ENCODE data around the gene FRG2B. TPM values are rescaled to one million over a fixed set of nuclear protein-coding genes. Genes with fewer than 3 reads are reported as not detected.
"Not testable (repeated sequence)": the region's sequence is repeated elsewhere in the genome, so short reads cannot be mapped to it uniquely, and the experiment has no call there.

Gene FRG2B
- total RNA-seq, 1 donor from 2014 or later, result not detected

DNA sequence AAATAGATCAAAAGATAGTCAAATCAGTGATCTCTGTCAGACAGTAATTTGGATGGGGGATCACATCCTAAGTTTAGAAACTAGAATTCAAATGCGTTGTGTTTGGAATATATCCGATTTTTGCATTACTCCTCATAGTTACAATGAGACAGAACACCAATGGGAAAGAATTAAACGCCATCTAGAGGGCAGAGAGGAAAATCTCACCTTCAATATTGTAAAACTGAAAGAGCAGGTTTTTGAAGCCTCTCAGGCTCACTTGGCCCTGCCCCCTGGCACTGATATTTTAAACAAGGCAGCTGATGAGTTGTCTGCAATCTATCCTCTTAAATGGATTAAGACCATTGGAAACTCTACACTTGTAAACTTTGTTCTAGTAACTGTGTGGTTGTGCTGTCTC, 17.7 kb downstream of the FRG2B start:
- H3K9ac ChIP-seq (ENCODE audit: low read length), result no peak overlapping the region
- no peaks in the 10 kb centered on the region for H3K36me3 Mint-ChIP-seq (ENCODE audit: low read depth, unreplicated experiment)
- no peak overlapping the region for H3K4me3 ChIP-seq (ENCODE audit: insufficient read depth, low read depth, low read length)
- H3K79me2 ChIP-seq (ENCODE audit: insufficient read depth, low read length), result no peaks in the 10 kb centered on the region
- H3K27me3 ChIP-seq (ENCODE audit: insufficient read depth, low read length), result no peaks in the 10 kb centered on the region
- H3K9me3 Mint-ChIP-seq (ENCODE audit: unreplicated experiment), result peaks cover 7% of the 10 kb centered on the region
- no peak for DNase-seq (ENCODE audit: low read depth)
- TF ChIP-seq EZH2 (IDR thresholded peaks at IDR 0.05; ENCODE audit: insufficient read depth, low read length), result no peak
- TF ChIP-seq, protein P1, sequence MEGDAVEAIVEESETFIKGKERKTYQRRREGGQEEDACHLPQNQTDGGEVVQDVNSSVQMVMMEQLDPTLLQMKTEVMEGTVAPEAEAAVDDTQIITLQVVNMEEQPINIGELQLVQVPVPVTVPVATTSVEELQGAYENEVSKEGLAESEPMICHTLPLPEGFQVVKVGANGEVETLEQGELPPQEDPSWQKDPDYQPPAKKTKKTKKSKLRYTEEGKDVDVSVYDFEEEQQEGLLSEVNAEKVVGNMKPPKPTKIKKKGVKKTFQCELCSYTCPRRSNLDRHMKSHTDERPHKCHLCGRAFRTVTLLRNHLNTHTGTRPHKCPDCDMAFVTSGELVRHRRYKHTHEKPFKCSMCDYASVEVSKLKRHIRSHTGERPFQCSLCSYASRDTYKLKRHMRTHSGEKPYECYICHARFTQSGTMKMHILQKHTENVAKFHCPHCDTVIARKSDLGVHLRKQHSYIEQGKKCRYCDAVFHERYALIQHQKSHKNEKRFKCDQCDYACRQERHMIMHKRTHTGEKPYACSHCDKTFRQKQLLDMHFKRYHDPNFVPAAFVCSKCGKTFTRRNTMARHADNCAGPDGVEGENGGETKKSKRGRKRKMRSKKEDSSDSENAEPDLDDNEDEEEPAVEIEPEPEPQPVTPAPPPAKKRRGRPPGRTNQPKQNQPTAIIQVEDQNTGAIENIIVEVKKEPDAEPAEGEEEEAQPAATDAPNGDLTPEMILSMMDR (IDR thresholded peaks at IDR 0.05; ENCODE audit: insufficient read depth, low read depth, low read length), result peak; percentile 36
- no peaks in the 10 kb centered on the region for H3K4me1 ChIP-seq (ENCODE audit: insufficient read depth, low read length)
- no peak overlapping the region for H3K27ac ChIP-seq (ENCODE audit: low read depth, low read length)
- H3K27me3 Mint-ChIP-seq (ENCODE audit: low read depth, unreplicated experiment), result peaks cover 40% of the 10 kb centered on the region
- H3K4me1 Mint-ChIP-seq (ENCODE audit: low read depth, unreplicated experiment), result no peaks in the 10 kb centered on the region
- H4K20me1 ChIP-seq (ENCODE audit: insufficient read depth, low read length), result no peaks in the 10 kb centered on the region
- H2AFZ ChIP-seq (ENCODE audit: low read depth, low read length), result no peak overlapping the region
- no peak overlapping the region for H3K4me2 ChIP-seq (ENCODE audit: low read length)
- FAIRE-seq, result peak; percentile 76
- no peaks in the 10 kb centered on the region for H3K36me3 ChIP-seq (ENCODE audit: insufficient read depth, low read length)
- no peak overlapping the region for H3K27ac Mint-ChIP-seq (ENCODE audit: unreplicated experiment)
- peaks cover 1% of the 10 kb centered on the region for H3K9me3 ChIP-seq (ENCODE audit: insufficient read depth, low read depth, low read length)
- no peak overlapping the region for H3K4me3 Mint-ChIP-seq (ENCODE audit: unreplicated experiment)

DNA sequence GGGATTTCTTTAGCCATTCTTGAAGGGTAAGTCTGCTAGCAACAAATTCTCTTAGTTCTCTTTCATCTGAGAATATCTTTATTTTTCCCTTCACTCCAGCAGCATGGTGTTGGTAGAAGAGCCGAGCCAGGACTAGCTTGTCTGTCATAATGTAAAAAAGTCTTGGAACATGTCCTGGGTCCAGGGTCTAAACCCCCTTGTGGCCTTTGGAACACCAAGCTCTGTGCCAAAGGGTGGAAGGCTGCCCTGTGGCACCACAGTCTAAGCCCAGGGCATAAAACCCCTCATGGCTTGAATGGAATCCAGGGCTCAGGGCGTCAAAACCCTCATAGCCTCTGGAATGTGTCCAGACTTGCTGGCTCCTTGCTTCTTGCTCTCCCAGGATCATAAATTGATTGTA, 23.2 kb downstream of the FRG2B start:
- H3K4me1 Mint-ChIP-seq (ENCODE audit: low read depth, unreplicated experiment); H3K9me3 ChIP-seq (ENCODE audit: insufficient read depth, low read depth, low read length); DNase-seq (ENCODE audit: low read depth); FAIRE-seq; H3K36me3 Mint-ChIP-seq (ENCODE audit: low read depth, unreplicated experiment); H3K27ac Mint-ChIP-seq (ENCODE audit: unreplicated experiment); H3K79me2 ChIP-seq (ENCODE audit: insufficient read depth, low read length); H3K4me2 ChIP-seq (ENCODE audit: low read length); H3K9ac ChIP-seq (ENCODE audit: low read length); H3K4me3 ChIP-seq (ENCODE audit: insufficient read depth, low read depth, low read length); H3K4me1 ChIP-seq (ENCODE audit: insufficient read depth, low read length); H3K27ac ChIP-seq (ENCODE audit: low read depth, low read length); H3K4me3 Mint-ChIP-seq (ENCODE audit: unreplicated experiment); H4K20me1 ChIP-seq (ENCODE audit: insufficient read depth, low read length); H2AFZ ChIP-seq (ENCODE audit: low read depth, low read length); H3K27me3 ChIP-seq (ENCODE audit: insufficient read depth, low read length); H3K36me3 ChIP-seq (ENCODE audit: insufficient read depth, low read length); H3K9me3 Mint-ChIP-seq (ENCODE audit: unreplicated experiment): not testable (repeated sequence)
- peaks cover 29% of the 10 kb centered on the region for H3K27me3 Mint-ChIP-seq (ENCODE audit: low read depth, unreplicated experiment)

DNA sequence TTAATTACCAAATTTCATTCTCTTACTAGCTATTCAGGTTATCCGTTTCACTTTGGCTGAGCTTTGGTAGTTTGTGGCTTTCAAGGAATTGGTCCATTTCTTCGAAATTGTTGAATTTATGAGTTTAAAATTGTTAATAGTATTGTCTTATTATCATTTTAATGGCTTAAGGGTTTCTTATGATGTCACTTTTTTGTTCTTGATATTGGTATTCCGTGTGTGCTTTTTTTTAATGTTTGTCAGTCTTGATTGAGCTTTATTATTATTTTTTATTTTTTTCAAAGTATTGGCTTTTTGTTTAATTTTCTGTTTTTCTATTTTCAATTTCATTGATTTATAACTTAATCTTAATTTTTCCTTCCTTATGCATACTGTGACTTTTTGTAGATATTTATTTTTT, 25.9 kb downstream of the FRG2B start:
- Mint-ChIP-seq H3K27ac (ENCODE audit: unreplicated experiment) (no peak overlapping the region), H3K27me3 (ENCODE audit: low read depth, unreplicated experiment) (peaks cover 24% of the 10 kb centered on the region), H3K9me3 (ENCODE audit: unreplicated experiment) (peaks cover 4% of the 10 kb centered on the region), H3K4me1 (ENCODE audit: low read depth, unreplicated experiment) (no peaks in the 10 kb centered on the region), H3K4me3 (ENCODE audit: unreplicated experiment) (no peak overlapping the region), H3K36me3 (ENCODE audit: low read depth, unreplicated experiment) (no peaks in the 10 kb centered on the region)
- no peak for TF ChIP-seq EZH2 (IDR thresholded peaks at IDR 0.05; ENCODE audit: insufficient read depth, low read length)
- TF ChIP-seq, protein P1 (IDR thresholded peaks at IDR 0.05; ENCODE audit: insufficient read depth, low read depth, low read length), result no peak
- H3K27me3 ChIP-seq (ENCODE audit: insufficient read depth, low read length), result no peaks in the 10 kb centered on the region
- FAIRE-seq, result no peak
- no peak overlapping the region for H3K27ac ChIP-seq (ENCODE audit: low read depth, low read length)
- H3K4me2 ChIP-seq (ENCODE audit: low read length), result no peak overlapping the region
- H2AFZ ChIP-seq (ENCODE audit: low read depth, low read length), result no peak overlapping the region
- H4K20me1 ChIP-seq (ENCODE audit: insufficient read depth, low read length), result no peaks in the 10 kb centered on the region
- H3K4me3 ChIP-seq (ENCODE audit: insufficient read depth, low read depth, low read length), result no peak overlapping the region
- no peaks in the 10 kb centered on the region for H3K36me3 ChIP-seq (ENCODE audit: insufficient read depth, low read length)
- H3K9me3 ChIP-seq (ENCODE audit: insufficient read depth, low read depth, low read length), result peaks cover 3% of the 10 kb centered on the region
- no peak overlapping the region for H3K9ac ChIP-seq (ENCODE audit: low read length)
- no peak for DNase-seq (ENCODE audit: low read depth)
- no peaks in the 10 kb centered on the region for H3K4me1 ChIP-seq (ENCODE audit: insufficient read depth, low read length)
- no peaks in the 10 kb centered on the region for H3K79me2 ChIP-seq (ENCODE audit: insufficient read depth, low read length)

DNA sequence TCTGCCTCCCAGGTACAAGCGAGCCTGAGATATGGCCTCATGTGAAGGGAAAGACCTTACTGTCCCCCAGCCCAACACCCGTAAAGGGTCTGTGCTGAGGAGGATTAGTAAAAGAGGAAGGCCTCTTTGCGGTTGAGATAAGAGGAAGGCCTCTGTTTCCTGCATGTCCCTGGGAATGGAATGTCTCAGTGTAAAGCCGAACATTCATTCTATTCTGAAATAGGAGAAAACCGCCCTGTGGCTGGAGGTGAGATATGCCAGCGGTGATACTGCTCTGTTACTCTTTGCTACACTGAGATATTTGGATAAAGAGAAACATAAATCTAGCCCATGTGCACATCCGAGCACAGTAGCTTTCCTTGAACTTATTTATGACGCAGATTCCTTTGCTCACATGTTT, 26.7 kb downstream of the FRG2B start:
- peaks cover 21% of the 10 kb centered on the region for H3K27me3 Mint-ChIP-seq (ENCODE audit: low read depth, unreplicated experiment)
- not testable (repeated sequence) for H3K27me3 ChIP-seq (ENCODE audit: insufficient read depth, low read length); H3K36me3 ChIP-seq (ENCODE audit: insufficient read depth, low read length); DNase-seq (ENCODE audit: low read depth); H3K4me3 Mint-ChIP-seq (ENCODE audit: unreplicated experiment); H3K36me3 Mint-ChIP-seq (ENCODE audit: low read depth, unreplicated experiment); H3K4me3 ChIP-seq (ENCODE audit: insufficient read depth, low read depth, low read length); H2AFZ ChIP-seq (ENCODE audit: low read depth, low read length); H3K4me1 ChIP-seq (ENCODE audit: insufficient read depth, low read length); H3K9me3 ChIP-seq (ENCODE audit: insufficient read depth, low read depth, low read length); H3K27ac Mint-ChIP-seq (ENCODE audit: unreplicated experiment); H3K4me1 Mint-ChIP-seq (ENCODE audit: low read depth, unreplicated experiment); FAIRE-seq; H3K4me2 ChIP-seq (ENCODE audit: low read length); H3K9me3 Mint-ChIP-seq (ENCODE audit: unreplicated experiment); H4K20me1 ChIP-seq (ENCODE audit: insufficient read depth, low read length); H3K9ac ChIP-seq (ENCODE audit: low read length); H3K27ac ChIP-seq (ENCODE audit: low read depth, low read length); H3K79me2 ChIP-seq (ENCODE audit: insufficient read depth, low read length)

Data from astrocyte (in vitro differentiated cells and primary cell).